Caki2 (cell line): ENCODE results near the gene ERCC1. TPM values are rescaled to one million over a fixed set of nuclear protein-coding genes. Genes with fewer than 3 reads are reported as not detected.

ENCODE experiments used
- DNase-seq: peaks from one replicate; pipeline ENCODE4 v3.0.0-alpha.2; 2015; ENCODE audit warnings: low read depth
- in situ Hi-C: cut with HindIII; loops from 2 replicates; pipeline ENCODE4 v1.10.0; 2016; ENCODE audit warnings: low sequenced_read_pairs, low pct_unique_long_range_greater_than_20kb, mixed read lengths
- total RNA-seq: library from RNA; depleted of rRNA; stranded (reverse); fragments of >200 nt; shearing (Covaris generic); gene quantifications from 2 replicates; pipeline ENCODE4 v1.2.3, GENCODE V29; 2014; ENCODE audit warnings: low replicate concordance; rRNA removed

Gene ERCC1
- 120 and 165 TPM in 2 replicates for total RNA-seq

DNA sequence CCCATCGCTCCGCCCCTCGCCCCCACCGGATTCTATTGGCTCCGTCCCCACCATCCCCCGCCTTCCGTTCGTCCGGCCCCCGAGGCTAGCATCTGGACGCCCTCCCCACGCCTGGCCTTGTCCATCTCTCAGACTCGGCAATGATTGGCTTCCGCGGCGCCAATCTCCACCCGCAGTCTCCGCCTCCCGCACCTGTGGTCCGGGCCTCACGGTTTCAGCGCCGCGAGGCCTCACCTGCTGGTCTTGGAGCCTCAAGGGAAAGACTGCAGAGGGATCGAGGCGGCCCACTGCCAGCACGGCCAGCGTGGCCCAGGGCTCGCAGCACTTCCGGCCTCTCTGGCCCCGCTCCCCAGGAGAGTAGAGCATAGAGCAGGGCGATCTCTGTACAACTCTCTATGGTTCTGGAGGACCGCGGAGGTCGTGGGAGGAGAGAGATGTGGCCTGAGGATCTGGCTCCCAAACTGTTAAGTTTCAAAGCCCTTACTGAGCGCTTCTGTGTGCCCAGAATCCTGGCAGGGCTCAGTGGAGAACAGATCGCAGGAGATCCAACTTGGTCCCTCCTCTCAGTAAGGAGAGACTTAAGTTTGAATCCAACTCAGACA is at the start of gene ERCC1:
Gene ERCC1, minus strand, starts transcription at position 329 of the 602 bp plus-strand sequence. CDS start 543 bp downstream, outside the sequence.
- peak; percentile 99 for DNase-seq
- in situ Hi-C loops, result no loop called here

GRCh38 chr19:45473367-45473681 is 49.6 kb upstream of the ERCC1 start:
- in situ Hi-C loops, result no loop called here

DNA sequence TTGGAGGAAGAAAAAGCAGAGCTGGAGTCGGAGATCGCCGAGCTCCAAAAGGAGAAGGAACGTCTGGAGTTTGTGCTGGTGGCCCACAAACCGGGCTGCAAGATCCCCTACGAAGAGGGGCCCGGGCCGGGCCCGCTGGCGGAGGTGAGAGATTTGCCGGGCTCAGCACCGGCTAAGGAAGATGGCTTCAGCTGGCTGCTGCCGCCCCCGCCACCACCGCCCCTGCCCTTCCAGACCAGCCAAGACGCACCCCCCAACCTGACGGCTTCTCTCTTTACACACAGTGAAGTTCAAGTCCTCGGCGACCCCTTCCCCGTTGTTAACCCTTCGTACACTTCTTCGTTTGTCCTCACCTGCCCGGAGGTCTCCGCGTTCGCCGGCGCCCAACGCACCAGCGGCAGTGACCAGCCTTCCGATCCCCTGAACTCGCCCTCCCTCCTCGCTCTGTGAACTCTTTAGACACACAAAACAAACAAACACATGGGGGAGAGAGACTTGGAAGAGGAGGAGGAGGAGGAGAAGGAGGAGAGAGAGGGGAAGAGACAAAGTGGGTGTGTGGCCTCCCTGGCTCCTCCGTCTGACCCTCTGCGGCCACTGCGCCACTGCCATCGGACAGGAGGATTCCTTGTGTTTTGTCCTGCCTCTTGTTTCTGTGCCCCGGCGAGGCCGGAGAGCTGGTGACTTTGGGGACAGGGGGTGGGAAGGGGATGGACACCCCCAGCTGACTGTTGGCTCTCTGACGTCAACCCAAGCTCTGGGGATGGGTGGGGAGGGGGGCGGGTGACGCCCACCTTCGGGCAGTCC is 49.0 kb upstream of the ERCC1 start:
- in situ Hi-C loops, result no loop called here
- DNase-seq, result no peak

More at GRCh38 chr19:45473367-45473681, 49.6 kb upstream of the ERCC1 start:
- DNase-seq, result no peak

DNA sequence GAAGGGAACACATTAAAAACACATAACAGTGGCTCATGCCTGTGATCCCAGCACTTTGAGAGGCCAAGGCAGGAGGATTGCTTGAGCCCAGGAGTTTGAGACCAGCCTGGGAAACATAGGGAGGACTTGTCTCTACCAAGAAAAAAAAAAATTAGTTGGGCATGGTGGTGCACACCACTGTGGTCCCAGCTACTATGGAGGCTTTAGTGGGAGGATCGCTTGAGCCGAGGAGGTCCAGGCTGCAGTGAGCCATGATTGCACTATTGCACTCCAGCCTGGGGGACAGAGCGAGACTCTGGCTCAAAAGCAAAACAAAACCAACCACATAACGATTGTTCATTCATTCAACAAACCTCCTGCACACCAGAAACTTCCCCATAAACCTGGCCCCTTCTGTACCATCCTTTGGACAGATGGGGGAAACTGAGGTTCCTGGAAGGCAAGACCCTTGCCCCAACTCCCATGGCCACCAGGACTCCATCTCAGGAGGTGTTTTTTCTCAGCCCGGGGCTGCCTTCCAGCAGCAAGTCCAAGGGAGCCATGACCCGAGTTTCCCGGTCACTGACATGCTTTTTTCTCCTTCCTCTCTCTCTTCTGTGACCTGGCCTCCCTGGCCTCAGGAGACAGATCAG is 48.3 kb upstream of the ERCC1 start:
- in situ Hi-C loops, result no loop called here
- no peak for DNase-seq

DNA sequence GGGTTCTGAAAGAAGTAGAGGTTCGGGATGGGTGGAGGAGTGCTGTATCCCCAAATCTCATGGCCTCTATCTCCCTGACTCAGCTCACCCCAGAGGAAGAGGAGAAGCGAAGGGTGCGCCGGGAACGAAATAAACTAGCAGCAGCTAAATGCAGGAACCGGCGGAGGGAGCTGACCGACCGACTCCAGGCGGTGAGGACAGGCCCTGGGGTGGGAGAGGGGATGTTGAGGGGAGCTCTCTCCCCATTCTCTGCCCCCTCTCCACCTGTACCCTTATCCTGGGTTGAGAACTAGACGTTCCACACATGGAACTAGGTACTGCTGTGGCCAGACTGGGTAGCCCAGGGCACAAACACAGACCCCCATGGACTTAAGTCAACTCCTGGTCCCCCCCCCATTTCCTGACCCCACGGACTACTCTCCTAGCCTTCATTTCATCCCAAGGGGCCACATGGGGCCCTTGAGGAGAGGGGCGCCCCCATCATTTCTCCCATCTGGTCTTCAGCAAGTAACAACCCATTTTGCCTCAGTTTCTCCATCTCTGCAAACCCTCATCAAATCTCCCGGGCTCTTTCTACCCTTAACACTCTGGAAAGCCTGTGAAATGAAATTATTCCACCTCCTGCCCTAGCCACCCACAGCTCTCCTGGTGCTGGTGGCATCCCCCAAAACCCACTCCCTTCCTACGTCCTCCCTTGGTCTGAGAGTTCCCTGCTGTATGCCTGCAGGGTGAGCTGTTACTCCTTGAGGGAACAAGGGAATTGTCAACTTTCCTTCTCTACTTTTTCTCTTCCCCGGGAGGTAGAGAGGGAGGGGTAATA is 47.6 kb upstream of the ERCC1 start:
- no peak for DNase-seq
- in situ Hi-C loops, result no loop called here

DNA sequence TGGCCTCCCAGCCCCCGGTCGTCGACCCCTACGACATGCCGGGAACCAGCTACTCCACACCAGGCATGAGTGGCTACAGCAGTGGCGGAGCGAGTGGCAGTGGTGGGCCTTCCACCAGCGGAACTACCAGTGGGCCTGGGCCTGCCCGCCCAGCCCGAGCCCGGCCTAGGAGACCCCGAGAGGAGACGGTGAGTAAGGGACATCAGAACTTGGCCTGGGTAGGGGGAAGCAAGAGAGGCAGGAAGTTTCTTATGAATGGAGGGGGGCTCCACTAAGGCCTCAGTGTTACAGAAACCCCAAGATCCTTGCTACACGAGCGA is 47.0 kb upstream of the ERCC1 start:
- in situ Hi-C loops, result no loop called here
- DNase-seq, result no peak

DNA sequence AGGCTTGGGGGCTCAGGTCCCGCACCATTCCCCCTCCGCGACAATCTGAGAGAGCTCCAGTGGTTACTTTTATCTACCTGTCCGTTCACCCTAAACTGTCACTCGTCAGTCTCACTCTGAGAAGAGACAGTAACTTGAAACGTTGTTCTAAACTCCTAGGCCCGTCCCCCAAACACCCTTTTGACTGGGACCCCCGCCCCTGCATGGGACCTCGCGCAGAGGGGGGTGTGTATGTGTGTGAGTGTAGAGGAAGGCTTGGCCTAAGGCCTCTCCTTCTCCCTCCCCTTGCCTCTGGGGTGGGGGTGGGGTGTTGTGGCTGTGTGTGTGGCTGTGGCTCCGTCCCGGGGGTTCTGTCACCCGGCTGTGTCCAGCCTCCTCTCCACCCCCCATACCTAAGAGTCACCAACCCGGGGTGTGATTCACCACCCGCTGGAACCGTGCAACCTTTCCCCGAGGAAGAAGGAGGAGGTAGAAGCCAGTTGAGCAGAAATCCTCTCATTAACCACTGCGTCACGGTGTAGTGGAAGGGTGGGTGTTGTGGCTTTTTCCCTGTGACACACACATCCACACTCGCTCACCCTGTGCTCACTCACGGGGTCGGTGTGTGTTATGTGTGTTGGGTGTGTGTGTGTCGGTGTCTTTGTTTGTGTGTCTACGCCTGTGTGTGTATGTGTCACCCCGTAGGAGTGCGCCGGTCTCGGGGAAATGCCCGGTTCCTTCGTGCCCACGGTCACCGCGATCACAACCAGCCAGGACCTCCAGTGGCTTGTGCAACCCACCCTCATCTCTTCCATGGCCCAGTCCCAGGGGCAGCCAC is 46.4 kb upstream of the ERCC1 start:
- in situ Hi-C loops, result no loop called here
- peak; percentile 93 for DNase-seq

DNA sequence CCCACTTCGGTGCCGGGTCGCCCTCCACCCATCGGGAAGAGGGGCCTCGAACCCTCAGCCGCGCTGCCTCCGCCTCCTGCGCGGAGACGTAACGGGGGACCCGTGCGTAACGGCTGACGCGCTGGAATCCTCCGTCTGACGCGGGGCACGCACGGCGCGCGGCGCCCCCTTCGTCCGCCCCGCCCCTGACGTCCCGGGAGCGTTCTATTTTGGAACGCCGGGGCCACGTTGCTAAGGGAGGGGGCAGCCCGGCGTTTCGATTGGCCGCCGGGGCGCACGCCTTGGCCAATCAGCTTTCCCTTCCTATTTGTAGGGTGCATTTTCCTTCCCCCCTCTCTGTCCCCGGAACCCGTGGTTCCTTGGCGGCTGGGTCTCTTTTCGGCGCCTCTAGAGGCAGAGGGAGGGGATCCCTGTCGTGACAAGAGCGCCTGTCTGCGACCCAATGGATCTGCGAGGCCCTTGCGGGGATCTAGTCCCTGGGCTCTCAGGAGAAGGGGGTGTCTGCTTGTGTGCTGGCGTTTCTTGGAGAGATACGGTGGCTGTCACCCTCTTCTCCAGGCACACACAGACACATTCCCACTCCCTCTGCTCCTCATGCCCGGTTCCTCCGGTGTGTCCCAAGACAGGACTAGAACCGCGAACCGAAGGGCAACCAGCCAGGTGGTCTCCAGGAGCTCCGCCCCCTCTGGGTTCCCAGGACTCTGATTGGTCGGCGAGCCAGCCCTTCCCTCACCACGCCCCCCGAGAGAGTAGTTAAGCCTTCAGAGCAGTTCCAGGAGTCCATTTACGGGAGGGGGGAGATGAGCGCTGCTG is 45.6 kb upstream of the ERCC1 start:
- in situ Hi-C loops, result no loop called here
- DNase-seq, result peak; percentile 99

- DNase-seq, result no peak
- in situ Hi-C loops, result no loop called here
These were observed 45.0 kb upstream of the ERCC1 start for GRCh38 chr19:45468803-45469131.

DNA sequence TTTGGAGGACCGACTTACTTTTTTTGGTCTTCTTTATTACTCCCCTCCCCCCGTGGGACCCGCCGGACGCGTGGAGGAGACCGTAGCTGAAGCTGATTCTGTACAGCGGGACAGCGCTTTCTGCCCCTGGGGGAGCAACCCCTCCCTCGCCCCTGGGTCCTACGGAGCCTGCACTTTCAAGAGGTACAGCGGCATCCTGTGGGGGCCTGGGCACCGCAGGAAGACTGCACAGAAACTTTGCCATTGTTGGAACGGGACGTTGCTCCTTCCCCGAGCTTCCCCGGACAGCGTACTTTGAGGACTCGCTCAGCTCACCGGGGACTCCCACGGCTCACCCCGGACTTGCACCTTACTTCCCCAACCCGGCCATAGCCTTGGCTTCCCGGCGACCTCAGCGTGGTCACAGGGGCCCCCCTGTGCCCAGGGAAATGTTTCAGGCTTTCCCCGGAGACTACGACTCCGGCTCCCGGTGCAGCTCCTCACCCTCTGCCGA is 44.5 kb upstream of the ERCC1 start:
- DNase-seq, result no peak
- in situ Hi-C loops, result no loop called here

DNA sequence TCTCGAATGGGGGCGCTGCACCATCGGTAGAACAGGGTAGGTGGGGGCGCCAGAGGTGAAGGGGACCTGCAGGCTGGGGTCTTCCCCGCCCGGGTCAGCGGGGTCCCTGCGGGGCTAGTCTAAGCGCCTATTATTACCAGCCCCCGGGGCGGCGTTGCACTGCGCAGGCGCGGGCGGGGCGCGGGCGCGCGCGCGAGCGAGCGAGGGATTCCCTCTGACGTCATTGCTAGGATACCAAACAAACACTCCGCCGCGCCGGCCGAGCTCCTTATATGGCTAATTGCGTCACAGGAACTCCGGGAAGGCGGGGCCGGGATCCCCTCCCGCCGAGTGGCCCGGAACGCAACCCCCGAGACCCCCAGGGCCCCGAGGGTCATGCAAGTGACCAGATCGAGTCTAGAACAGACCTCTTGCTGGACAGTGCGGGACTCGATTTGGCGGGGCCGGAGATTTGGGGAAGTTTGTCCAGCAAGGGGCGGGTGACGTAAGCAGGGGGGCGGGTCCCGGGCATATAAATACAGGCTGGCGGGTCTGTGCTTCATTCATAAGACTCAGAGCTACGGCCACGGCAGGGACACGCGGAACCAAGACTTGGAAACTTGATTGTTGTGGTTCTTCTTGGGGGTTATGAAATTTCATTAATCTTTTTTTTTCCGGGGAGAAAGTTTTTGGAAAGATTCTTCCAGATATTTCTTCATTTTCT is 43.9 kb upstream of the ERCC1 start, which contains the start of gene FOSB:
Gene FOSB, plus strand, starts transcription at position 541 of the 703 bp plus-strand sequence. CDS start 591 bp downstream, outside the sequence.
- peak; percentile 91 for DNase-seq
- in situ Hi-C loops, result no loop called here

- no peak for DNase-seq
- in situ Hi-C loops, result no loop called here
These were observed 43.4 kb upstream of the ERCC1 start for GRCh38 chr19:45467115-45467455.

- no peak for DNase-seq
- in situ Hi-C loops, result no loop called here
These were observed 41.2 kb upstream of the ERCC1 start for GRCh38 chr19:45464852-45465441.

DNA sequence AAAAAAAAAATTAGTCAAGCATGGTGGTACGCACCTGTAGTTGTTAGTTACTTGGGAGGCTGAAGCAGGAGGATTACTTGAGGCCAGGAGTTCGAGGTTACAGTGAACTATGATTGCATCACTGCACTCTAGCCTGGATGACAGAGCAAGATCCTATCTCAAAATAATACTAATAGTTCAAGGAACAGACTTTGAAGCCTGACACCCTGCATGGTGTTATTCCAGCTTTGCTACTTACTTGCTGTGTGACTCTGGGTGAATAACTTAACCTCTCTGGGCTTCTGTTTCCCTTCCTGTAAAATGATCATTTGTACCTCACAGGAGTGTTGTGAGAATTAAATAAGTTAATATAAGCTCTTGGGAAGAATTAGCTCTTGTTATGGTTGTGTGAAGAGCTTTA is 40.6 kb upstream of the ERCC1 start:
- in situ Hi-C loops, result no loop called here
- no peak for DNase-seq

GRCh38 chr19:45463241-45463640 is 39.5 kb upstream of the ERCC1 start:
- in situ Hi-C loops, result no loop called here
- DNase-seq, result no peak

GRCh38 chr19:45462174-45462573 is 38.5 kb upstream of the ERCC1 start:
- DNase-seq, result no peak
- in situ Hi-C loops, result no loop called here
